Vagina (tissue), 2 donors: ENCODE results near the gene CCNH. TPM values are rescaled to one million over a fixed set of nuclear protein-coding genes. Genes with fewer than 3 reads are reported as not detected.
A peak's percentile ranks its signal among the peaks of the same experiment; 100 is the strongest.

Source experiments
- DNase-seq, 2 donors: peaks; one replicate each; pipeline ENCODE4 v3.0.0-alpha.2; 2017; ENCODE audit errors: extremely low spot score in 2 of 2
- H3K27ac ChIP-seq: fragments of 200-600 bp; sonication (generic); one replicate; pipeline ENCODE4 v1.5.1; 2019
- H3K27me3 ChIP-seq: fragments of 200-600 bp; sonication (generic); one replicate; pipeline ENCODE4 v1.5.1; 2019
- H3K36me3 ChIP-seq, 2 donors: fragments of 200-600 bp; sonication (generic); one replicate each; pipeline ENCODE4 v1.5.1; 2017 to 2019
- H3K4me1 ChIP-seq: fragments of 200-600 bp; sonication (generic); one replicate; pipeline ENCODE4 v1.5.1; 2019
- H3K4me3 ChIP-seq, 2 donors: fragments of 200-600 bp; sonication (generic); 1 replicate in 1 of 2; 2 replicates in 1 of 2; pipeline ENCODE4 v1.5.1; 2016 to 2019
- H3K9me3 ChIP-seq: fragments of 200-600 bp; sonication (generic); one replicate; pipeline ENCODE4 v1.5.1; 2019
- CTCF ChIP-seq, 3 experiments: fragments of 450-650 bp in 2 of 3; fragments of 200-600 bp in 1 of 3; sonication (generic) in 1 of 3; IDR thresholded peaks; one replicate each; pipeline ENCODE4 v1.5.1; 2017 to 2019; ENCODE audit warnings: antibody characterized with exemption in 3 of 3, mild to moderate bottlenecking in 2 of 3, moderate library complexity in 2 of 3
- POLR2A ChIP-seq, 2 donors: fragments of 450-650 bp; IDR thresholded peaks; one replicate each; pipeline ENCODE4 v1.6.1; 2017; ENCODE audit warnings: antibody characterized with exemption in 2 of 2, mild to moderate bottlenecking in 2 of 2, moderate library complexity in 2 of 2
- POLR2AphosphoS5 ChIP-seq, 2 donors: sonication (generic); formaldehyde crosslinking; IDR thresholded peaks; one replicate each; pipeline ENCODE4 v1.9.0; 2017; ENCODE audit warnings: antibody characterized with exemption in 2 of 2, mild to moderate bottlenecking in 2 of 2, low read depth in 1 of 2; ENCODE audit not compliant: insufficient read depth in 1 of 2
- intact Hi-C: fragments of 100-400 bp; cut with DNase I; formaldehyde crosslinking; loops from one replicate; pipeline ENCODE4 v1.15.1; 2023
- total RNA-seq: library from RNA; depleted of rRNA; stranded (reverse); fragments of >200 nt; gene quantifications from one replicate; pipeline ENCODE4 v1.2.3, GENCODE V29; 2016

CCNH gene
- 112 TPM for total RNA-seq

DNA sequence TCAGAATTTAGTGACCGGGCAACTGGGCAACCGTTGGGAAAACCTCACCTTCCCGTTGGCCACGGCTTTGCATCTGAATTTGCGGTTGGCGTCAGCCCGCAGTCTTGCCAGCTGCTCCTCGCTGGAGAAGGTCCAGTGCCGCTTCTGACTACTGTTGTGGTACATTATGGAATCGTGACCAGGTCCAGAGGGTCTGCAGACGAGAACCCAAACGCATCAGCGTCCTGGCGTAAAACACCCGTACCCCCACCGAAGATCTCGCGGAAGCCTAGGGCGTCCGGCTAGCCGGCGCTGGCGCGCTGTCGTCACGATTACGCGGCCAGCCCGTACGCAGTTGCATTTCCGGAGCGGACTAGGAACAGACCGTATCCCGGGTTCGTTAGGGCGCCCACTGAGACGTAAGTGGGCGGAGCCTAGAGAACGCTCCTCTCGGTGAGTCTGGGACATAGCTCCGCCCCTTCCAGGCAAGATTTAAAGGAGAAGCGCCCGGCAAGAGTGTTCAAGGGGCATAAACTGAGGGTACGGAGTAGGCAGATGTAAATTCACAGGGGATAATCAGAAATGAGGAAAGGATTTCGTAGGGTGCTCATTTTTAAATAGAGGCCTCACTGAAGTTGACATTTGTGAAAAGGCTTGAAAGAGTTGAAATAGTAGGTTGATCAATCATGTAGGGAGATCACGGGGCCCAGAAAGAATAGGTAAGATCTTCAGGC, at the start of gene CCNH:
TSS of gene CCNH (minus strand) at position 301 of the 713 bp plus-strand sequence. CDS start at position 165, 136 bp downstream.
- Histone ChIP-seq H3K4me1 (peaks cover 21% of the 10 kb centered on the region), H3K4me3 (peak within 1 kb of the TSS; percentile 87 to 93), H3K27ac (peak within 1 kb of the TSS; percentile 96), H3K27me3 (no peaks in the 10 kb centered on the region), H3K9me3 (no peaks in the 10 kb centered on the region), H3K36me3 (peaks cover 0 to 12% of the 10 kb centered on the region in 2 donors)
- TF ChIP-seq POLR2AphosphoS5 (IDR thresholded peaks at IDR 0.05; ENCODE audit: insufficient read depth in 1 of 2, low read depth in 1 of 2) = peak; percentile 99
- TF ChIP-seq POLR2A (IDR thresholded peaks at IDR 0.05) = peak in 1 of 2 donors; percentile 90
- peak in 1 of 3 experiments; percentile 12 for TF ChIP-seq CTCF (IDR thresholded peaks at IDR 0.05)
- peak; percentile 97 to 99 for DNase-seq
- intact Hi-C loops = no loop called here

DNA sequence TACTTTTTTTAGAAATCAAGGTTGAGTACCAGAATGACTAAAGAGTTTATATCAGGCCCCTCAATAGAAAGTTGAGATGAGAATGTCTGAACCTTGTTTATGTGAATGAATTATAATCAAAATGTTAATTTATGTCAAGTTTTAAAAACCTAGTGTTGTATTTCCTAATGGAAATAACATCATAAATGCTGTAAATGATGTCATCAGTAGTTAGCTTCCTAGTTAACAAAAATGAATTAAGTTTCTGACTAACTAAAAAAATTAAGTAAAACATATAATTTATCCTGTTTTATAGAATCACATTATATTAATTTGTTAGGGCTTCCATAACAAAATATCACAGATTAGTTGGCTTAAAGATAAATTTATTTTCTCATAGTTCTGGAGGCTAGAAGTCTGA, 45.0 kb upstream of the CCNH start:
- intact Hi-C loops = no loop called here
- no peaks in the 10 kb centered on the region for H3K4me1 ChIP-seq
- TF ChIP-seq POLR2A (IDR thresholded peaks at IDR 0.05) (no peak), POLR2AphosphoS5 (IDR thresholded peaks at IDR 0.05; ENCODE audit: insufficient read depth in 1 of 2, low read depth in 1 of 2) (no peak), CTCF (IDR thresholded peaks at IDR 0.05) (no peak)
- H3K27me3 ChIP-seq = no peaks in the 10 kb centered on the region
- DNase-seq = no peak
- no peak overlapping the region for H3K4me3 ChIP-seq
- H3K27ac ChIP-seq = no peak overlapping the region
- no peaks in the 10 kb centered on the region for H3K36me3 ChIP-seq
- H3K9me3 ChIP-seq = no peaks in the 10 kb centered on the region

GRCh38 chr5:87453801-87454200, 41.1 kb upstream of the CCNH start:
- no peaks in the 10 kb centered on the region for H3K9me3 ChIP-seq
- H3K27me3 ChIP-seq = no peaks in the 10 kb centered on the region
- DNase-seq = no peak
- no peak overlapping the region for H3K27ac ChIP-seq
- no peaks in the 10 kb centered on the region for H3K36me3 ChIP-seq
- intact Hi-C loops = no loop called here
- no peaks in the 10 kb centered on the region for H3K4me1 ChIP-seq
- H3K4me3 ChIP-seq = no peak overlapping the region
- TF ChIP-seq POLR2A (IDR thresholded peaks at IDR 0.05) (no peak), CTCF (IDR thresholded peaks at IDR 0.05) (no peak), POLR2AphosphoS5 (IDR thresholded peaks at IDR 0.05; ENCODE audit: insufficient read depth in 1 of 2, low read depth in 1 of 2) (no peak)

GRCh38 chr5:87452837-87453236, 40.1 kb upstream of the CCNH start:
- Histone ChIP-seq H3K4me3 (no peak overlapping the region), H3K36me3 (no peaks in the 10 kb centered on the region), H3K9me3 (no peaks in the 10 kb centered on the region), H3K4me1 (no peaks in the 10 kb centered on the region), H3K27me3 (no peaks in the 10 kb centered on the region), H3K27ac (no peak overlapping the region)
- intact Hi-C loops = no loop called here
- TF ChIP-seq CTCF (IDR thresholded peaks at IDR 0.05) = no peak
- DNase-seq = no peak

DNA sequence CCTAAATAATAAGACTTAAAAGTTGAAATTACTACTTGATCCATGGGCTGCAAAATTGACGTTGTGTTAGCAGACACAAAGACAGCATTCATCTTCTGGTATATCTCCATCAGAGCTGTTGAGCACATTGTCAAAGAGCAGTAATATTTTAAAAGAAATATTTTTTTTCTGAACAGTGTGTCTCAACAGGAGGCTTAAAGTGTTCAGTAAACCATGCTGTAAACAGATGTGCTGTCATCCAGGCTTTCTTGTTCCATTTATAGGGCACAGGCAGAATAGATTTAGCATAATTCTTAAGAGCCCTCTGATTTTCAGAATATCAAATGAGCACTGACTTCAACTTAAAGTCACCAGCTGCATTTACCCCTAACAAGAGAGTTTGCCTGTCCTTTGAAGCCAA, 29.7 kb upstream of the CCNH start:
- no peaks in the 10 kb centered on the region for H3K36me3 ChIP-seq
- TF ChIP-seq POLR2A (IDR thresholded peaks at IDR 0.05) (no peak), CTCF (IDR thresholded peaks at IDR 0.05) (no peak), POLR2AphosphoS5 (IDR thresholded peaks at IDR 0.05; ENCODE audit: insufficient read depth in 1 of 2, low read depth in 1 of 2) (no peak)
- H3K27ac ChIP-seq = no peak overlapping the region
- H3K9me3 ChIP-seq = no peaks in the 10 kb centered on the region
- H3K27me3 ChIP-seq = no peaks in the 10 kb centered on the region
- no peaks in the 10 kb centered on the region for H3K4me1 ChIP-seq
- DNase-seq = no peak
- intact Hi-C loops = no loop called here
- H3K4me3 ChIP-seq = no peak overlapping the region
